Uterus (tissue), 4 donors: Measurements from ENCODE around the gene TCF4. TPM values are rescaled to one million over a fixed set of nuclear protein-coding genes. Genes with fewer than 3 reads are reported as not detected.

Source experiments
- DNase-seq, 2 donors: peaks; one replicate each; pipeline ENCODE4 v3.0.0-alpha.2; 2019 to 2020
- H3K27ac ChIP-seq, 2 donors: fragments of 200-600 bp; sonication (generic); 1 replicate in 1 of 2; 2 replicates in 1 of 2; pipeline ENCODE4 v1.5.1; 2016 to 2018
- H3K27me3 ChIP-seq, 2 donors: fragments of 200-600 bp; sonication (generic); one replicate each; pipeline ENCODE4 v1.5.1; 2018 to 2019; ENCODE audit warnings: control low read depth in 1 of 2
- H3K36me3 ChIP-seq, 2 donors: fragments of 200-600 bp; sonication (generic); one replicate each; pipeline ENCODE4 v1.5.1; 2019; ENCODE audit warnings: control low read depth in 1 of 2
- H3K4me1 ChIP-seq, 2 donors: fragments of 200-600 bp; sonication (generic); one replicate each; pipeline ENCODE4 v1.5.1; 2018 to 2019; ENCODE audit warnings: control low read depth in 1 of 2
- H3K4me3 ChIP-seq, 2 donors: fragments of 200-600 bp; sonication (generic); 1 replicate in 1 of 2; 2 replicates in 1 of 2; pipeline ENCODE4 v1.5.1; 2018 to 2019; ENCODE audit warnings: mild to moderate bottlenecking in 1 of 2
- H3K9me3 ChIP-seq, 2 donors: fragments of 200-600 bp; sonication (generic); one replicate each; pipeline ENCODE4 v1.5.1; 2019; ENCODE audit warnings: control low read depth in 1 of 2
- POLR2A ChIP-seq, 2 donors: fragments of 450-650 bp; IDR thresholded peaks; one replicate each; pipeline ENCODE4 v1.6.1; 2016; ENCODE audit warnings: antibody characterized with exemption in 2 of 2, mild to moderate bottlenecking in 1 of 2, moderate library complexity in 1 of 2
- intact Hi-C: fragments of 100-400 bp; cut with DNase I; formaldehyde crosslinking; loops from one replicate; pipeline ENCODE4 v1.15.1; 2023; ENCODE audit warnings: low total_unique reads
- total RNA-seq, 4 donors: library from RNA; depleted of rRNA in 3 of 4; stranded (reverse); fragments of >200 nt in 3 of 4; gene quantifications; one replicate each; pipeline versions ENCODE4 v1.1.0 to v1.2.4, GENCODE V29; 2014 to 2023
- TF ChIP-seq, protein P1 (sequence below), 4 experiments: fragments of 200-600 bp in 2 of 4; fragments of 450-650 bp in 2 of 4; sonication (generic) in 2 of 4; IDR thresholded peaks; one replicate each; pipeline ENCODE4 v1.5.1; 2016 to 2019; ENCODE audit warnings: antibody characterized with exemption in 4 of 4, mild to moderate bottlenecking in 2 of 4, moderate library complexity in 1 of 4
- donor health status: DM: yes; HTN: yes; CAD: no.

TCF4 gene
- total RNA-seq, 4 donors from 2014 or later: 123 to 514 (median 163) TPM

DNA sequence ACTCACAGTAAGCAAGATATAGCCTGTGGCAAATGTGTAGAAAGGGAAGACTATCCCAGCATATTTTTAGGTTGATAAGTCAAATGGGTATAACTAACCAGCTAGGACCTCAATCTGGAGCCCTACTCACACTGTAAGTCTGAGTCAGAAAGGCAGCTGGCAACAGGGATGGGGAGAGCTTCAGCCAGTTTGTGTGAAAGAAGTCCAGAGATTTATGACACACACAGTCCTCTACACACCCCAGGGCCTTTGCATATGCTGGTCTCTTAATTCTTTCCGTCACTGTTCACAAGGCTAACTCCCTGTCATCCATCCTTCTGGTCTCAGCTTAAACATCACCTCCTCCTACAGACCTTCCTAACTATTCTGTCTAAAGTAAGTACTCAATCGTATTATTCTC is 5.9 kb upstream of the TCF4 start:
- Histone ChIP-seq H3K36me3 (no peaks in the 10 kb centered on the region), H3K27me3 (no peaks in the 10 kb centered on the region), H3K9me3 (no peaks in the 10 kb centered on the region), H3K27ac (no peak overlapping the region), H3K4me3 (no peak overlapping the region), H3K4me1 (no peaks in the 10 kb centered on the region)
- no peak for TF ChIP-seq POLR2A (IDR thresholded peaks at IDR 0.05)
- intact Hi-C loops: no loop called here
- no peak for DNase-seq

DNA sequence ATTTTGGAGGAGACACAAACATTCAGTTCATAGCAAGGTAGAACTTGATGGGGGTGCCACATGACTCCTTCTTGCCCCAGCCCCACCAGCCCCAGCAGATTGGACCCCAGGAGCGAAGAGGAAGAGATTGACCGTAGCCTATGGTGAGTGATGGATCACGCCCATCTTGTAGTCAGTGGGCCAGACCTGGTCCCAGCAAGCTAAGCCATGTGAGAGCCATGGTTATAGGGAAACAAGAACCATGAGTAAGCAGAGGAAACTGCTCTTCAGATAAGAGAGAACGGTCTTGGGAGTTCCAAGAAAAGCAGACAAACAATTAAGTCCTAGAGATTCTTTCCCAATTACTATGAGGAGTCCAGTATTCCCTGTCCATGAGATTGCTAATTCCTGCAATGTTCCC is 4.6 kb upstream of the TCF4 start:
- DNase-seq: no peak
- TF ChIP-seq POLR2A (IDR thresholded peaks at IDR 0.05): no peak
- TF ChIP-seq, protein P1, sequence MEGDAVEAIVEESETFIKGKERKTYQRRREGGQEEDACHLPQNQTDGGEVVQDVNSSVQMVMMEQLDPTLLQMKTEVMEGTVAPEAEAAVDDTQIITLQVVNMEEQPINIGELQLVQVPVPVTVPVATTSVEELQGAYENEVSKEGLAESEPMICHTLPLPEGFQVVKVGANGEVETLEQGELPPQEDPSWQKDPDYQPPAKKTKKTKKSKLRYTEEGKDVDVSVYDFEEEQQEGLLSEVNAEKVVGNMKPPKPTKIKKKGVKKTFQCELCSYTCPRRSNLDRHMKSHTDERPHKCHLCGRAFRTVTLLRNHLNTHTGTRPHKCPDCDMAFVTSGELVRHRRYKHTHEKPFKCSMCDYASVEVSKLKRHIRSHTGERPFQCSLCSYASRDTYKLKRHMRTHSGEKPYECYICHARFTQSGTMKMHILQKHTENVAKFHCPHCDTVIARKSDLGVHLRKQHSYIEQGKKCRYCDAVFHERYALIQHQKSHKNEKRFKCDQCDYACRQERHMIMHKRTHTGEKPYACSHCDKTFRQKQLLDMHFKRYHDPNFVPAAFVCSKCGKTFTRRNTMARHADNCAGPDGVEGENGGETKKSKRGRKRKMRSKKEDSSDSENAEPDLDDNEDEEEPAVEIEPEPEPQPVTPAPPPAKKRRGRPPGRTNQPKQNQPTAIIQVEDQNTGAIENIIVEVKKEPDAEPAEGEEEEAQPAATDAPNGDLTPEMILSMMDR (IDR thresholded peaks at IDR 0.05): no peak
- Histone ChIP-seq H3K4me1 (no peaks in the 10 kb centered on the region), H3K9me3 (no peaks in the 10 kb centered on the region), H3K27me3 (no peaks in the 10 kb centered on the region), H3K27ac (no peak overlapping the region), H3K4me3 (no peak overlapping the region), H3K36me3 (no peaks in the 10 kb centered on the region)
- intact Hi-C loops: no loop called here

GRCh38 chr18:55592106-55592505 is 4.1 kb upstream of the TCF4 start:
- no peak overlapping the region for H3K4me3 ChIP-seq
- DNase-seq: no peak
- H3K27me3 ChIP-seq: no peaks in the 10 kb centered on the region
- intact Hi-C loops: no loop called here
- no peaks in the 10 kb centered on the region for H3K36me3 ChIP-seq
- TF ChIP-seq, protein P1 (IDR thresholded peaks at IDR 0.05): no peak
- no peak for TF ChIP-seq POLR2A (IDR thresholded peaks at IDR 0.05)
- no peaks in the 10 kb centered on the region for H3K9me3 ChIP-seq
- no peak overlapping the region for H3K27ac ChIP-seq
- no peaks in the 10 kb centered on the region for H3K4me1 ChIP-seq

- no peaks in the 10 kb centered on the region for H3K27me3 ChIP-seq
- no peaks in the 10 kb centered on the region for H3K36me3 ChIP-seq
- peak; percentile 44 to 69 for TF ChIP-seq POLR2A (IDR thresholded peaks at IDR 0.05)
- TF ChIP-seq, protein P1 (IDR thresholded peaks at IDR 0.05): peak in 2 of 4 experiments; percentile 13 to 25
- intact Hi-C loops: loop anchor here (5.0 kb wide), 1 partner anchor 267 kb away; no protein-coding TSS in a partner anchor
- peak overlapping the region; percentile 88 to 99 for H3K27ac ChIP-seq
- H3K9me3 ChIP-seq: no peaks in the 10 kb centered on the region
- H3K4me3 ChIP-seq: peak overlapping the region; percentile 74 to 79
- DNase-seq: peak; percentile 97 to 98
- H3K4me1 ChIP-seq: no peaks in the 10 kb centered on the region
These were observed 1.8 kb upstream of the TCF4 start for GRCh38 chr18:55589625-55590291.

DNA sequence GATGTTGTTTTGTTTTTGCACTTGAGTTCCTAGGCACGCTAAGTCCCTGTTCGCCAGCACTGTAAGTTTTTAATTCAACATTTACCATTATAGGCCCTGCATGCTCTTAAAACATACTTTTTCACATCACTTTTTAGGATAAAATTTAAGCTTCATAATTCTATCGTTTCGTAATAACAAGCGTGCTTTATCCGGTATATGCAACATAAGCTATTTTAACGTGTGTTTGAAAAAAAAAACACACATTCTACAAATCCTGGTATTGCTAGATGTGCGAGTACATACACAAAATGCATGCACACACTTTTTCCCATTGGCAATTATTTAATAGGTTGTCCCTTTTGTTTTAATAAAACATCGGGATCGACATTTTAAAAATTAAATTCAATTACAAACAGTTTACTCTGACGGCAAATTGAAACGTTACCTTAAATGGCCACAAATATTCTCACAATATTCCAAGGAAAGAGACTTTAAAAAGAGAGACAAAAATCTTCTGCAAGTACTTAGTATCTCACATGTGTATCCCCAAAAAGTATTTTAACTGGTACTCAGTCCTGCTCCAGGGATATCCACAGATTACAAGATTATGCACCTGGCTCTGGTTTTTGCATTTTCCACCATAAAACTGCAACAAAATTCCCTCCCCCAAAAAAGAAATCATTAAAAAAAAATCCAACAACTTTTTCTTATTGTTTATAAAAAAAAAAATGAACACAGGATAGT is 1.0 kb upstream of the TCF4 start:
- no peaks in the 10 kb centered on the region for H3K4me1 ChIP-seq
- TF ChIP-seq POLR2A (IDR thresholded peaks at IDR 0.05): no peak
- TF ChIP-seq, protein P1 (IDR thresholded peaks at IDR 0.05): no peak
- no peaks in the 10 kb centered on the region for H3K27me3 ChIP-seq
- H3K9me3 ChIP-seq: no peaks in the 10 kb centered on the region
- peak overlapping the region; percentile 74 to 79 for H3K4me3 ChIP-seq
- H3K27ac ChIP-seq: peak overlapping the region; percentile 88 to 99
- DNase-seq: no peak
- no peaks in the 10 kb centered on the region for H3K36me3 ChIP-seq
- intact Hi-C loops: loop anchor here (5.0 kb wide), 1 partner anchor 267 kb away; no protein-coding TSS in a partner anchor
